Gastrocnemius medialis (tissue), 4 donors: Measurements from ENCODE around the gene S100A7A.
"Not testable (repeated sequence)": the region's sequence is repeated elsewhere in the genome, so short reads cannot be mapped to it uniquely, and the experiment has no call there.

Source experiments
- CTCF ChIP-seq, 5 experiments: fragments of 450-650 bp in 3 of 5; fragments of 200-600 bp in 2 of 5; sonication (generic) in 2 of 5; IDR thresholded peaks in 4 of 5; conservative IDR thresholded peaks in 1 of 5; 1 replicate in 4 of 5; 2 replicates in 1 of 5; pipeline ENCODE4 v1.5.1; 2016 to 2019; ENCODE audit warnings: antibody characterized with exemption in 5 of 5, mild to moderate bottlenecking in 3 of 5, moderate library complexity in 3 of 5
- POLR2A ChIP-seq, 2 donors: fragments of 450-650 bp; IDR thresholded peaks; one replicate each; pipeline ENCODE4 v1.6.1; 2017; ENCODE audit warnings: antibody characterized with exemption in 2 of 2, mild to moderate bottlenecking in 2 of 2, moderate library complexity in 2 of 2

DNA sequence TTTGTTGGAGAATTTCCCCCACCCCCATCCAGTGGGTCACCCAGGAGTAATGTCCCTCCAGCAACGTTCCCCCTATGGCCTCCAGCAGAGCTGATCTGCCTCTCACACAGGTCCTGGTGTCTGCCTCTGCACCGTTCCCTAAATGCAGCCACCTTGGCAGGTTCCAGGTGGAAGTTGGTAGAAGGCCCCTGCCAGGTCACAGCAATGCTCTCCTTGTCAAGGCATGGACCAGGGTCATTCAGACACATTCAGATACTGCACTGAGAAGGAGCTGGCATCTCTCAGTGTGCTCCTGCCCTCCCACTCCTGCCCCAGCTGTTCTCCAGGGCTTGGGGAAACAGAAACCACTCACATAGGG lies 3.1 kb downstream of the S100A7A start:
- TF ChIP-seq CTCF (IDR thresholded peaks at IDR 0.05 in 4 of 5, conservative IDR thresholded peaks at IDR 0.05 in 1 of 5); POLR2A (IDR thresholded peaks at IDR 0.05): not testable (repeated sequence)
